Tibial artery (tissue), 4 donors: Measurements from ENCODE around the gene BROX.
"Not testable (repeated sequence)": the region's sequence is repeated elsewhere in the genome, so short reads cannot be mapped to it uniquely, and the experiment has no call there.

ENCODE experiments used
- DNase-seq, 2 donors: peaks; one replicate each; pipeline ENCODE4 v3.0.0-alpha.2; 2019
- H3K27ac ChIP-seq, 2 donors: fragments of 200-600 bp; sonication (generic) in 1 of 2; 1 replicate in 1 of 2; 2 replicates in 1 of 2; pipeline ENCODE4 v1.5.1; 2018 to 2019; ENCODE audit warnings: mild to moderate bottlenecking in 1 of 2
- H3K27me3 ChIP-seq, 2 donors: fragments of 200-600 bp; sonication (generic) in 1 of 2; one replicate each; pipeline versions ENCODE4 v1.5.1 to v1.6.0; 2016 to 2019
- H3K36me3 ChIP-seq, 3 donors: fragments of 200-600 bp; sonication (generic) in 2 of 3; one replicate each; pipeline ENCODE4 v1.5.1; 2016 to 2019; ENCODE audit warnings: mild to moderate bottlenecking in 2 of 3
- H3K4me1 ChIP-seq, 4 donors: fragments of 200-600 bp; sonication (generic) in 2 of 4; 1 replicate in 3 of 4; 2 replicates in 1 of 4; pipeline ENCODE4 v1.5.1; 2016 to 2019
- H3K4me3 ChIP-seq, 2 donors: fragments of 200-600 bp; sonication (generic) in 1 of 2; 1 replicate in 1 of 2; 2 replicates in 1 of 2; pipeline ENCODE4 v1.5.1; 2018 to 2019; ENCODE audit warnings: mild to moderate bottlenecking in 2 of 2
- H3K9me3 ChIP-seq, 3 donors: fragments of 200-600 bp; sonication (generic) in 1 of 3; one replicate each; pipeline ENCODE4 v1.5.1; 2016 to 2019
- intact Hi-C: fragments of 100-400 bp; cut with DNase I; formaldehyde crosslinking; loops from one replicate; pipeline ENCODE4 v1.15.0; 2023; ENCODE audit warnings: low total_unique reads
- TF ChIP-seq, protein P1 (sequence below), 2 experiments: fragments of 200-600 bp in 1 of 2; fragments of 450-650 bp in 1 of 2; IDR thresholded peaks; one replicate each; pipeline ENCODE4 v1.5.1; 2017 to 2019; ENCODE audit warnings: antibody characterized with exemption in 2 of 2, mild to moderate bottlenecking in 1 of 2, moderate library complexity in 1 of 2

BROX gene

DNA sequence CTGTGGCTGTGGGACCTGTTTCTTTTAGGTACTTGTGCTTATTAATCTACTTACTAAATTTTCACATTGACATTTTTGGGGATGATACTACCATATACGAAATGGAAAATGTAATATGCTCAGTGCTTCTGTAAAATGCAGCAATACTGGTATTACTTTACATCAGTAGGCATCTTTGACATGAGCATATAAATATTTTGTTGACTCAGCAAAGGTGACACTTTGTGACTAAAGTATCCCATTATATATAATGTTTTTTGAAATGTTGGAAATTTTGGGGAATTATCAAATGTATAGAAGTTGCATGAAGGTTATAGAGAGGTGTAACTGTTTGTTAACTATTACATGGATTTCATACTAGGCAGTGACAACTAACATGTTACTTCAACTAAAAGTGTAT is 22.4 kb downstream of the BROX start:
- intact Hi-C loops = loop anchor here (5.0 to 10.0 kb wide), 2 partner anchors 80 to 348 kb away; no protein-coding TSS in a partner anchor
- H3K36me3 ChIP-seq = peaks cover 58 to 68% (median 59%) of the 10 kb centered on the region in 3 donors
- no peak for DNase-seq
- H3K27me3 ChIP-seq = no peaks in the 10 kb centered on the region
- H3K27ac ChIP-seq = no peak overlapping the region
- no peaks in the 10 kb centered on the region for H3K4me1 ChIP-seq
- no peak overlapping the region for H3K4me3 ChIP-seq
- TF ChIP-seq, protein P1, sequence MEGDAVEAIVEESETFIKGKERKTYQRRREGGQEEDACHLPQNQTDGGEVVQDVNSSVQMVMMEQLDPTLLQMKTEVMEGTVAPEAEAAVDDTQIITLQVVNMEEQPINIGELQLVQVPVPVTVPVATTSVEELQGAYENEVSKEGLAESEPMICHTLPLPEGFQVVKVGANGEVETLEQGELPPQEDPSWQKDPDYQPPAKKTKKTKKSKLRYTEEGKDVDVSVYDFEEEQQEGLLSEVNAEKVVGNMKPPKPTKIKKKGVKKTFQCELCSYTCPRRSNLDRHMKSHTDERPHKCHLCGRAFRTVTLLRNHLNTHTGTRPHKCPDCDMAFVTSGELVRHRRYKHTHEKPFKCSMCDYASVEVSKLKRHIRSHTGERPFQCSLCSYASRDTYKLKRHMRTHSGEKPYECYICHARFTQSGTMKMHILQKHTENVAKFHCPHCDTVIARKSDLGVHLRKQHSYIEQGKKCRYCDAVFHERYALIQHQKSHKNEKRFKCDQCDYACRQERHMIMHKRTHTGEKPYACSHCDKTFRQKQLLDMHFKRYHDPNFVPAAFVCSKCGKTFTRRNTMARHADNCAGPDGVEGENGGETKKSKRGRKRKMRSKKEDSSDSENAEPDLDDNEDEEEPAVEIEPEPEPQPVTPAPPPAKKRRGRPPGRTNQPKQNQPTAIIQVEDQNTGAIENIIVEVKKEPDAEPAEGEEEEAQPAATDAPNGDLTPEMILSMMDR (IDR thresholded peaks at IDR 0.05) = no peak
- H3K9me3 ChIP-seq = no peaks in the 10 kb centered on the region

- DNase-seq = no peak
- H3K4me3 ChIP-seq = no peak overlapping the region
- H3K9me3 ChIP-seq = no peaks in the 10 kb centered on the region
- TF ChIP-seq, protein P1 (IDR thresholded peaks at IDR 0.05) = no peak
- intact Hi-C loops = loop anchor here (5.0 to 10.0 kb wide), 2 partner anchors 82 to 346 kb away; no protein-coding TSS in a partner anchor
- no peaks in the 10 kb centered on the region for H3K4me1 ChIP-seq
- H3K36me3 ChIP-seq = peaks cover 41 to 51% (median 41%) of the 10 kb centered on the region in 3 donors
- no peak overlapping the region for H3K27ac ChIP-seq
- H3K27me3 ChIP-seq = no peaks in the 10 kb centered on the region
Measured at GRCh38 chr1:222736470-222736869, 24.1 kb downstream of the BROX start.

DNA sequence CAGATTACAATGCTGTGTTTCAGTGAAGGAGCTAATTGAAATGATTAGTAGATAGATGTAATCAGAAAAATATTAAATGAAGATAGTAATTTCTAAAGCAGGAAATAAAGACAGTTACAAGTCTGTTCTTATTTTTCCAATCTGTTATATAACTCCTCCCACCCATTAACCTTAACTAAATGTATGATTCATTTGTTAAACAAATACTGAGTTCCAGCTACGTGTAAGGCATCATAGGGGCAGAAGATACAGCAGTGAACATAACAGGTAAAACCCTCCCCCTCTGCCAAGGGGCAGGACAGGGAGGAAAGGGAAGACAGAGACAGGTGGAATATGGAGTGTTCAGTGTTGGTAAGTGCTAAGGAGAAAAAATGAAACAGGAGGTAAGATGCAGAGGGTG is 24.6 kb downstream of the BROX start, which contains the start of gene FAM177B:
FAM177B (plus strand) TSS at position 231 of the 400 bp plus-strand sequence. CDS start 9,344 bp downstream, outside the sequence.
- H3K27ac ChIP-seq = no peak within 1 kb of the TSS
- intact Hi-C loops = loop anchor here (5.0 to 10.0 kb wide), 2 partner anchors 82 to 345 kb away; no protein-coding TSS in a partner anchor
- TF ChIP-seq, protein P1 (IDR thresholded peaks at IDR 0.05) = no peak
- H3K4me3 ChIP-seq = no peak within 1 kb of the TSS
- no peak for DNase-seq
- no peaks in the 10 kb centered on the region for H3K27me3 ChIP-seq
- no peaks in the 10 kb centered on the region for H3K9me3 ChIP-seq
- H3K4me1 ChIP-seq = no peaks in the 10 kb centered on the region
- peaks cover 36 to 46% (median 38%) of the 10 kb centered on the region in 3 donors for H3K36me3 ChIP-seq

DNA sequence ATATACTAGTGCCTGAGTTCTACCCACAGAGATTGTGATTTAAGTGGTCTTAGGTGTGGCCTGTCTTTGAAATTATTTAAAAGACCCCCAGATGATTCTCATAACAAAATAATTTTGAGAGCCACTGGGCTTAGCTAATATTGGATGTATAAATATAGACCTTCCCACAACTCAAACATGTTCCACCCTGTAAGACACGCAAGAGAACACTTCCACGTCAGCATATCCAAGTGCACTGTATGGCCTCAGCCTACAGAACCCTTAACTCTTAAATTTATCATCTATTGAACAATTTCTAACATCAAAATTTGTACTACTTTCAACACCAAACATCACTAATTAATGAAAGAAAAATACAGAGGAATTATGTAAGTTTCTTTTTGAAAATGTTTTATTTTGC is 27.1 kb downstream of the BROX start:
- peaks cover 15 to 21% (median 18%) of the 10 kb centered on the region in 3 donors for H3K36me3 ChIP-seq
- TF ChIP-seq, protein P1 (IDR thresholded peaks at IDR 0.05) = no peak
- no peaks in the 10 kb centered on the region for H3K9me3 ChIP-seq
- H3K4me1 ChIP-seq = no peaks in the 10 kb centered on the region
- H3K27ac ChIP-seq = no peak overlapping the region
- no peak for DNase-seq
- H3K4me3 ChIP-seq = no peak overlapping the region
- intact Hi-C loops = loop anchor here (5.0 to 10.0 kb wide), 2 partner anchors 85 to 343 kb away; no protein-coding TSS in a partner anchor
- H3K27me3 ChIP-seq = no peaks in the 10 kb centered on the region

DNA sequence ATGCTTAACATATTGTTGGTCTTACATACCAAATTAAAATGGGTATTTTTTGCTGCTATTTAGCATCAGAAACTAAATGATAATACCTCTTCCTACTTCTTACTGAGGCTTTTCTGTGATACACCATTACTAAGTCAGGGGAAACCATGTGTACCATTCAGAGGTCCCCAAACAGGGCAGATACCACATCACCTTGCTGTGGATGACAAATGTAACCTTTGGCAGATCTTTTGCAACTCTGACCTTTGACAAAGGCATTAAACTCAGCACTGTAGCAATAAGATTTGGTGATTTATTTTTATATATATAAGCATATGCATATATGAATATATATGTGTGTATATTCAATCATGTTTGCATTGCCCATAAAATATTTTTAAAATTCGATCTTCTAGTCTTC is 27.6 kb downstream of the BROX start:
- Histone ChIP-seq H3K4me1 (no peaks in the 10 kb centered on the region), H3K27ac (no peak overlapping the region), H3K4me3 (no peak overlapping the region), H3K36me3 (peaks cover 13 to 16% (median 15%) of the 10 kb centered on the region in 3 donors), H3K9me3 (no peaks in the 10 kb centered on the region), H3K27me3 (no peaks in the 10 kb centered on the region)
- intact Hi-C loops = loop anchor here (5.0 to 10.0 kb wide), 2 partner anchors 85 to 342 kb away; no protein-coding TSS in a partner anchor
- TF ChIP-seq, protein P1 (IDR thresholded peaks at IDR 0.05) = no peak
- DNase-seq = no peak

GRCh38 chr1:222741630-222742457 is 29.5 kb downstream of the BROX start:
- H3K27me3 ChIP-seq, H3K9me3 ChIP-seq, H3K4me1 ChIP-seq, DNase-seq, H3K36me3 ChIP-seq, H3K27ac ChIP-seq, H3K4me3 ChIP-seq, intact Hi-C loops: not testable (repeated sequence)
